Breast epithelium (tissue), 4 donors: ENCODE measurements around the gene ZNF322. TPM values are rescaled to one million over a fixed set of nuclear protein-coding genes. Genes with fewer than 3 reads are reported as not detected.

Experiments
- DNase-seq, 2 donors: peaks; one replicate each; pipeline ENCODE4 v3.0.0-alpha.2; 2019; ENCODE audit warnings: low spot score in 2 of 2
- H3K27ac ChIP-seq, 2 donors: fragments of 200-600 bp; sonication (generic) in 1 of 2; one replicate each; pipeline ENCODE4 v1.5.1; 2016 to 2019; ENCODE audit warnings: mild to moderate bottlenecking in 1 of 2
- H3K27me3 ChIP-seq, 2 donors: fragments of 200-600 bp; sonication (generic) in 1 of 2; one replicate each; pipeline versions ENCODE4 v1.5.1 to v1.6.0; 2017 to 2019; ENCODE audit warnings: control low read depth in 1 of 2, mild to moderate bottlenecking in 1 of 2
- H3K36me3 ChIP-seq: fragments of 200-600 bp; one replicate; pipeline ENCODE4 v1.5.1; 2019
- H3K4me1 ChIP-seq, 2 donors: fragments of 200-600 bp; sonication (generic); one replicate each; pipeline ENCODE4 v1.5.1; 2016 to 2019; ENCODE audit warnings: control low read depth in 1 of 2
- H3K4me3 ChIP-seq, 3 donors: fragments of 200-600 bp; sonication (generic); 1 replicate in 2 of 3; 2 replicates in 1 of 3; pipeline ENCODE4 v1.5.1; 2016 to 2019; ENCODE audit warnings: mild to moderate bottlenecking in 3 of 3, moderate library complexity in 2 of 3
- H3K9me3 ChIP-seq, 2 donors: fragments of 200-600 bp; sonication (generic) in 1 of 2; one replicate each; pipeline ENCODE4 v1.5.1; 2016 to 2019; ENCODE audit warnings: control low read depth in 1 of 2
- CTCF ChIP-seq, 3 donors: fragments of 450-650 bp; IDR thresholded peaks; one replicate each; pipeline ENCODE4 v1.5.1; 2016 to 2017; ENCODE audit warnings: antibody characterized with exemption in 3 of 3, mild to moderate bottlenecking in 3 of 3, moderate library complexity in 3 of 3
- POLR2A ChIP-seq: fragments of 450-650 bp; IDR thresholded peaks from one replicate; pipeline ENCODE4 v1.6.1; 2016; ENCODE audit warnings: antibody characterized with exemption, mild to moderate bottlenecking, moderate library complexity
- POLR2AphosphoS5 ChIP-seq, 3 donors: sonication (generic); formaldehyde crosslinking; IDR thresholded peaks; one replicate each; pipeline ENCODE4 v1.6.1; 2017; ENCODE audit warnings: antibody characterized with exemption in 3 of 3
- intact Hi-C: fragments of 100-400 bp; cut with DNase I; formaldehyde crosslinking; loops from one replicate; pipeline ENCODE4 v1.15.1; 2023; ENCODE audit warnings: low total_unique reads
- total RNA-seq, 3 donors: library from RNA; depleted of rRNA; stranded (reverse); fragments of >200 nt; gene quantifications; one replicate each; pipeline ENCODE4 v1.1.0, GENCODE V29; 2016

The ZNF322 gene
- total RNA-seq, 3 donors from 2014 or later, result 12.6 to 28.5 (median 16.4) TPM

DNA sequence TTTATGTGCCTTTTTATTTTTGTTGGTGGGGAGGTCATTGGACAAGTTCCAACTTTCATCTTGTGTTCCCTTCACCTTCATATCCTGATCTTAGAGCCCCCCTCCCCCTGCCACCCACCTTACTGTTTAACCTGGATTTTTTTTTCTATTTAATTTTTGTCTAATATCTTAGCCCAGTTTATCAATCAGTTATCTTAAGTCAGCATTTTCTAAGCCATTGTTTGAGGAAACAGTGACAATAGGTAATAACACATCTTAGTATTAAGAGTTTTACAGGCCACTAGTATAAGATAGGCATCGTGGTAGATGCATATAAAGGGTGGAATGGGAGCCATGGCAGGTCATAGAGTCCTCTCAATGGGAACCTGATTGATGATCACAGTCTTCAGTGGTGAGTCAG is 60.4 kb downstream of the ZNF322 start:
- Histone ChIP-seq H3K4me3 (no peak overlapping the region), H3K36me3 (peaks cover 3% of the 10 kb centered on the region), H3K9me3 (no peaks in the 10 kb centered on the region), H3K4me1 (peaks cover 6 to 8% of the 10 kb centered on the region in 2 donors), H3K27ac (no peak overlapping the region), H3K27me3 (peaks cover 0 to 5% of the 10 kb centered on the region in 2 donors)
- no peak for TF ChIP-seq POLR2AphosphoS5 (IDR thresholded peaks at IDR 0.05)
- TF ChIP-seq CTCF (IDR thresholded peaks at IDR 0.05), result no peak
- TF ChIP-seq POLR2A, result no peak
- no peak for DNase-seq
- intact Hi-C loops, result loop anchor here (5.0 kb wide), 1 partner anchor 1148 kb away; no protein-coding TSS in a partner anchor

DNA sequence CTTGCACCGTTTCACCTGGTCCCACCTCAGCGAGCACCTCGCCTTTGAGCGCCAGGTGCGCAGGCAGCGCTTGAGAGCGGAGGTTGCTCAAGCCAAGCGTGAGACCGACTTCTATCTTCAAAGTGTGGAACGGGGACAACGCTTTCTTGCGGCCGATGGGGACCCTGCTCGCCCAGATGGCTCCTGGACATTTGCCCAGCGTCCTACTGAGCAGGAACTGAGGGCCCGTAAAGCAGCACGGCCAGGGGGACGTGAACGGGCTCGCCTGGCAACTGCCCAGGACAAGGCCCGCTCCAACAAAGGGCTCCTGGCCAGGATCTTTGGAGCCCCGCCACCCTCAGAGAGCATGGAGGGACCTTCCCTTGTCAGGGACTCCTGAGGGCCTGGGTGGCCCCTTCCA is 61.3 kb downstream of the ZNF322 start:
- Histone ChIP-seq H3K4me3 (peak overlapping the region in 1 of 3 donors; percentile 89), H3K27me3 (peaks cover 0 to 13% of the 10 kb centered on the region in 2 donors), H3K9me3 (no peaks in the 10 kb centered on the region), H3K4me1 (peaks cover 6 to 8% of the 10 kb centered on the region in 2 donors), H3K36me3 (peaks cover 3% of the 10 kb centered on the region), H3K27ac (no peak overlapping the region)
- intact Hi-C loops, result loop anchor here (5.0 kb wide), 1 partner anchor 1149 kb away; no protein-coding TSS in a partner anchor
- TF ChIP-seq POLR2AphosphoS5 (IDR thresholded peaks at IDR 0.05) (no peak), CTCF (IDR thresholded peaks at IDR 0.05) (no peak), POLR2A (no peak)
- no peak for DNase-seq

GRCh38 chr6:26597821-26598220 is 61.7 kb downstream of the ZNF322 start:
- no peaks in the 10 kb centered on the region for H3K9me3 ChIP-seq
- H3K36me3 ChIP-seq, result peaks cover 3% of the 10 kb centered on the region
- peak overlapping the region in 1 of 2 donors; percentile 88 for H3K27ac ChIP-seq
- H3K27me3 ChIP-seq, result peaks cover 0 to 17% of the 10 kb centered on the region in 2 donors
- peaks cover 6 to 8% of the 10 kb centered on the region in 2 donors for H3K4me1 ChIP-seq
- TF ChIP-seq CTCF (IDR thresholded peaks at IDR 0.05) (no peak), POLR2AphosphoS5 (IDR thresholded peaks at IDR 0.05) (no peak), POLR2A (no peak)
- DNase-seq, result no peak
- intact Hi-C loops, result loop anchor here (5.0 kb wide), 1 partner anchor 1149 kb away; no protein-coding TSS in a partner anchor
- peak overlapping the region; percentile 89 to 96 (median 94) for H3K4me3 ChIP-seq

DNA sequence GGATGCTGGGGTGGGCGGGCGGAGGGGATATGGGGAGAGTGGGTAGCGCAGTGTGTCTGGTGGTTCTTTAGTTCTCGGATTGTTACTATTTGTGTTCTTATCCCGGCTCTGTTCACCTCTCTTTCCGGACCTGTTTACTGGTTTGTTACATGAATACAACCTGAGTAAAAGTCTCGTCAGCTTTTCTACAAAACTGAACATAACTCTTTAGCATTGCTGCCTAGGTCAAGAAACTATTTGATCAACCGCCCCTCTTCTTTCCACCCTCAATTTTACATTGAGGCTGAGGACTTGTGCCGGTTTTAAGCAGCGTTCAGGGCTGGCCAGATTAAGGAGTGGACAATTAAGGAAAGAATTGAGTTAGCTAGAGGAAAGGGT is 62.2 kb downstream of the ZNF322 start:
- intact Hi-C loops, result loop anchor here (5.0 kb wide), 1 partner anchor 1150 kb away; no protein-coding TSS in a partner anchor
- Histone ChIP-seq H3K27ac (peak overlapping the region; percentile 88 to 90), H3K4me3 (peak overlapping the region; percentile 89 to 96 (median 94)), H3K27me3 (peaks cover 0 to 22% of the 10 kb centered on the region in 2 donors), H3K4me1 (peaks cover 6 to 8% of the 10 kb centered on the region in 2 donors), H3K9me3 (no peaks in the 10 kb centered on the region), H3K36me3 (peaks cover 3% of the 10 kb centered on the region)
- TF ChIP-seq POLR2AphosphoS5 (IDR thresholded peaks at IDR 0.05) (no peak), POLR2A (no peak), CTCF (IDR thresholded peaks at IDR 0.05) (no peak)
- no peak for DNase-seq

- H3K4me3 ChIP-seq, result peak within 1 kb of the TSS; percentile 89 to 96 (median 94)
- TF ChIP-seq POLR2A (peak; percentile 77), CTCF (IDR thresholded peaks at IDR 0.05) (no peak), POLR2AphosphoS5 (IDR thresholded peaks at IDR 0.05) (peak; percentile 93 to 99 (median 99))
- H3K4me1 ChIP-seq, result peaks cover 6 to 8% of the 10 kb centered on the region in 2 donors
- H3K27ac ChIP-seq, result peak within 1 kb of the TSS; percentile 88 to 90
- intact Hi-C loops, result loop anchor here (5.0 kb wide), 1 partner anchor 1151 kb away; no protein-coding TSS in a partner anchor
- H3K36me3 ChIP-seq, result peaks cover 3% of the 10 kb centered on the region
- no peaks in the 10 kb centered on the region for H3K9me3 ChIP-seq
- peak; percentile 98 for DNase-seq
- peaks cover 0 to 24% of the 10 kb centered on the region in 2 donors for H3K27me3 ChIP-seq
Measured at GRCh38 chr6:26596579-26597388, 62.8 kb downstream of the ZNF322 start, which contains the start of gene ABT1. TSS of gene ABT1 (plus strand) at chr6:26596953. CDS start at chr6:26596983, 30 bp downstream.
